ENCODE data around the gene SEMA7A.

Gene SEMA7A

GRCh38 chr15:74384881-74385643 is 48.7 kb downstream of the SEMA7A start:
- peak; percentile 95 for DNase-seq

- DNase-seq = no peak
These were observed 49.2 kb downstream of the SEMA7A start for GRCh38 chr15:74384566-74384880.

- DNase-seq = peak; percentile 74
These were observed 49.8 kb downstream of the SEMA7A start for GRCh38 chr15:74383695-74384565.

- DNase-seq = no peak
These were observed 50.5 kb downstream of the SEMA7A start for GRCh38 chr15:74383286-74383685.

- peak; percentile 94 for DNase-seq
These were observed 51.5 kb downstream of the SEMA7A start for GRCh38 chr15:74382004-74382816.

- DNase-seq = no peak
These were observed 52.3 kb downstream of the SEMA7A start for GRCh38 chr15:74381481-74381880.

- DNase-seq = no peak
These were observed 52.6 kb downstream of the SEMA7A start for GRCh38 chr15:74381190-74381453.

GRCh38 chr15:74380361-74381189 is 53.2 kb downstream of the SEMA7A start:
- no peak for DNase-seq

- DNase-seq = peak; percentile 97
These were observed 54.9 kb downstream of the SEMA7A start for GRCh38 chr15:74378848-74379247.

GRCh38 chr15:74377831-74378766 is 55.7 kb downstream of the SEMA7A start:
- no peak for DNase-seq

- DNase-seq = no peak
These were observed 56.8 kb downstream of the SEMA7A start for GRCh38 chr15:74376825-74377581.

GRCh38 chr15:74376226-74376625 is 57.5 kb downstream of the SEMA7A start:
- DNase-seq = no peak

- peak; percentile 86 for DNase-seq
These were observed 58.5 kb downstream of the SEMA7A start for GRCh38 chr15:74375303-74375693.

- DNase-seq = no peak
These were observed 59.0 kb downstream of the SEMA7A start for GRCh38 chr15:74374648-74375302.

- DNase-seq = peak; percentile 92
These were observed 59.8 kb downstream of the SEMA7A start for GRCh38 chr15:74373731-74374647.

GRCh38 chr15:74373056-74373650 is 60.6 kb downstream of the SEMA7A start:
- DNase-seq = no peak

- DNase-seq = no peak
These were observed 63.3 kb downstream of the SEMA7A start for GRCh38 chr15:74370471-74370870.

GRCh38 chr15:74369756-74370155 is 64.0 kb downstream of the SEMA7A start:
- no peak for DNase-seq
